PC-9 (cell line): ENCODE measurements around the gene NBEA. TPM values are rescaled to one million over a fixed set of nuclear protein-coding genes. Genes with fewer than 3 reads are reported as not detected.

ENCODE experiments used
- BruUV-seq: library from RNA; stranded (reverse); fragments of 400-500 nt; replicated peaks from 2 replicates; lab custom pipeline; 2021; lab: Mats Ljungman, UMichigan
- CTCF ChIA-PET: fragments of 300-600 bp; sonication (Branson Sonifier 250); formaldehyde crosslinking; loops from one replicate; lab custom pipeline; 2022; ENCODE audit warnings: antibody characterized with exemption; lab: Charles Lee
- POLR2A ChIA-PET: fragments of 300-600 bp; sonication (Branson Sonifier 250); formaldehyde crosslinking; loops from one replicate; lab custom pipeline; 2022; ENCODE audit warnings: antibody characterized with exemption; ENCODE audit not compliant: unreplicated experiment; lab: Charles Lee
- DNase-seq, 2 experiments: peaks; one replicate each; pipeline versions ENCODE4 v3.0.0 to v3.0.0-alpha.2; 2015 to 2022; ENCODE audit warnings: mixed read lengths in 1 of 2
- H2AFZ ChIP-seq: fragments of 200-600 bp; sonication (generic); 2 replicates; pipeline ENCODE4 v1.8.1; 2017; ENCODE audit warnings: antibody characterized with exemption
- H3F3A ChIP-seq: fragments of 200-600 bp; sonication (generic); 2 replicates; pipeline ENCODE4 v1.8.1; 2017; ENCODE audit warnings: antibody characterized with exemption, mild to moderate bottlenecking, low read depth; ENCODE audit not compliant: insufficient read depth
- H3K27ac ChIP-seq: fragments of 200-600 bp; sonication (generic); 2 replicates; pipeline ENCODE4 v1.6.1; 2016; ENCODE audit warnings: mixed run types
- H3K27me3 ChIP-seq: fragments of 200-600 bp; sonication (generic); 2 replicates; pipeline ENCODE4 v1.6.1; 2016; ENCODE audit warnings: low read depth, mixed run types; ENCODE audit not compliant: insufficient read depth
- H3K36me3 ChIP-seq: fragments of 200-600 bp; sonication (generic); 2 replicates; pipeline ENCODE4 v1.6.1; 2016; ENCODE audit warnings: low read depth, mixed run types
- H3K4me1 ChIP-seq: fragments of 200-600 bp; sonication (generic); replicated peaks from 2 replicates; pipeline ENCODE4 v1.6.1; 2016; ENCODE audit warnings: mixed run types; ENCODE audit not compliant: insufficient read depth
- H3K4me2 ChIP-seq: fragments of 200-600 bp; sonication (generic); 2 replicates; pipeline ENCODE4 v1.6.1; 2017; ENCODE audit warnings: mixed run types
- H3K4me3 ChIP-seq: fragments of 200-600 bp; sonication (generic); 2 replicates; pipeline ENCODE4 v1.6.1; 2016; ENCODE audit warnings: mixed run types
- H3K79me2 ChIP-seq: fragments of 200-600 bp; sonication (generic); 2 replicates; pipeline ENCODE4 v1.6.1; 2017; ENCODE audit warnings: low read depth, mixed run types
- H3K9me2 ChIP-seq: fragments of 200-600 bp; sonication (generic); 2 replicates; pipeline ENCODE4 v1.8.1; 2017; ENCODE audit warnings: mild to moderate bottlenecking; ENCODE audit not compliant: insufficient read depth
- H3K9me3 ChIP-seq: fragments of 200-600 bp; sonication (generic); 2 replicates; pipeline ENCODE4 v1.8.1; 2016; ENCODE audit warnings: low read depth; ENCODE audit not compliant: insufficient read depth
- H4K20me1 ChIP-seq: fragments of 200-600 bp; sonication (generic); 2 replicates; pipeline ENCODE4 v1.8.1; 2017; ENCODE audit not compliant: insufficient read depth
- CTCF ChIP-seq: fragments of 200-600 bp; sonication (generic); conservative IDR thresholded peaks from 2 replicates; pipeline ENCODE4 v1.6.1; 2017; ENCODE audit warnings: mixed run types, antibody characterized with exemption, mild to moderate bottlenecking, moderate library complexity
- EZH2 ChIP-seq: fragments of 200-600 bp; sonication (generic); IDR thresholded peaks from 2 replicates; pipeline ENCODE4 v1.8.0; 2017; ENCODE audit warnings: antibody characterized with exemption, low read depth
- intact Hi-C: fragments of 100-400 bp; cut with micrococcal nuclease; formaldehyde crosslinking; loops from one replicate; pipeline ENCODE4 v1.10.0; 2022; ENCODE audit not compliant: unreplicated experiment
- total RNA-seq: library from RNA; stranded (reverse); gene quantifications from 2 replicates; pipeline ENCODE4 v1.2.3, GENCODE V29; 2021

The NBEA gene
- total RNA-seq, 1 experiment from 2014 or later, result 4.0 TPM

GRCh38 chr13:35228536-35228935 lies 286.5 kb downstream of the NBEA start:
- Histone ChIP-seq H3K9me2 (no peaks in the 10 kb centered on the region), H3K4me1 (no peaks in the 10 kb centered on the region), H3F3A (no peaks in the 10 kb centered on the region), H3K27me3 (no peaks in the 10 kb centered on the region), H2AFZ (no peak overlapping the region), H3K79me2 (no peaks in the 10 kb centered on the region), H3K36me3 (no peaks in the 10 kb centered on the region), H3K9me3 (no peaks in the 10 kb centered on the region), H3K4me2 (no peak overlapping the region), H3K27ac (no peak overlapping the region), H3K4me3 (no peak overlapping the region), H4K20me1 (no peaks in the 10 kb centered on the region; the same call in 1 of the 2 replicates)
- intact Hi-C loops, result no loop called here
- DNase-seq, result no peak
- no TSS peak for BruUV-seq
- POLR2A ChIA-PET, result interaction anchor here (0.7 kb wide), 1 partner anchor 1421 kb away, joined by 9 read pairs; no protein-coding TSS in a partner anchor
- TF ChIP-seq EZH2, result no peak
- TF ChIP-seq CTCF, result no peak
- CTCF ChIA-PET, result no interaction called here

GRCh38 chr13:35231426-35231825 lies 289.4 kb downstream of the NBEA start:
- Histone ChIP-seq H4K20me1 (no peaks in the 10 kb centered on the region; the same call in 1 of the 2 replicates), H3F3A (no peaks in the 10 kb centered on the region), H3K4me2 (no peak overlapping the region), H2AFZ (no peak overlapping the region), H3K27ac (no peak overlapping the region), H3K36me3 (no peaks in the 10 kb centered on the region), H3K4me1 (no peaks in the 10 kb centered on the region), H3K9me2 (no peaks in the 10 kb centered on the region), H3K4me3 (no peak overlapping the region), H3K27me3 (no peaks in the 10 kb centered on the region), H3K9me3 (no peaks in the 10 kb centered on the region), H3K79me2 (no peaks in the 10 kb centered on the region)
- no peak for DNase-seq
- BruUV-seq, result no TSS peak
- intact Hi-C loops, result no loop called here
- ChIA-PET CTCF (no interaction called here), POLR2A (no interaction called here)
- no peak for TF ChIP-seq CTCF
- TF ChIP-seq EZH2, result no peak

GRCh38 chr13:35238274-35238673 lies 296.2 kb downstream of the NBEA start:
- H3K9me2 ChIP-seq, result no peaks in the 10 kb centered on the region
- POLR2A ChIA-PET, result no interaction called here
- H3K4me3 ChIP-seq, result no peak overlapping the region
- H3K4me2 ChIP-seq, result no peak overlapping the region
- no peaks in the 10 kb centered on the region for H3K4me1 ChIP-seq
- no peak for DNase-seq
- no peaks in the 10 kb centered on the region for H3K27me3 ChIP-seq
- no TSS peak for BruUV-seq
- H3F3A ChIP-seq, result no peaks in the 10 kb centered on the region
- no peaks in the 10 kb centered on the region for H3K36me3 ChIP-seq
- no peak for TF ChIP-seq CTCF
- TF ChIP-seq EZH2, result no peak
- H3K27ac ChIP-seq, result no peak overlapping the region
- no peaks in the 10 kb centered on the region for H3K9me3 ChIP-seq
- H2AFZ ChIP-seq, result no peak overlapping the region
- no peaks in the 10 kb centered on the region for H3K79me2 ChIP-seq
- CTCF ChIA-PET, result no interaction called here
- intact Hi-C loops, result no loop called here
- H4K20me1 ChIP-seq, result no peaks in the 10 kb centered on the region
